Vagina (tissue), 2 donors: Measurements from ENCODE around the gene CRTAC1. TPM values are rescaled to one million over a fixed set of nuclear protein-coding genes. Genes with fewer than 3 reads are reported as not detected.

Source experiments
- DNase-seq, 2 donors: peaks; one replicate each; pipeline ENCODE4 v3.0.0-alpha.2; 2017; ENCODE audit errors: extremely low spot score in 2 of 2
- H3K27ac ChIP-seq: fragments of 200-600 bp; sonication (generic); one replicate; pipeline ENCODE4 v1.5.1; 2019
- H3K27me3 ChIP-seq: fragments of 200-600 bp; sonication (generic); one replicate; pipeline ENCODE4 v1.5.1; 2019
- H3K36me3 ChIP-seq, 2 donors: fragments of 200-600 bp; sonication (generic); one replicate each; pipeline ENCODE4 v1.5.1; 2017 to 2019
- H3K4me1 ChIP-seq: fragments of 200-600 bp; sonication (generic); one replicate; pipeline ENCODE4 v1.5.1; 2019
- H3K4me3 ChIP-seq, 2 donors: fragments of 200-600 bp; sonication (generic); 1 replicate in 1 of 2; 2 replicates in 1 of 2; pipeline ENCODE4 v1.5.1; 2016 to 2019
- H3K9me3 ChIP-seq: fragments of 200-600 bp; sonication (generic); one replicate; pipeline ENCODE4 v1.5.1; 2019
- CTCF ChIP-seq, 3 experiments: fragments of 450-650 bp in 2 of 3; fragments of 200-600 bp in 1 of 3; sonication (generic) in 1 of 3; IDR thresholded peaks; one replicate each; pipeline ENCODE4 v1.5.1; 2017 to 2019; ENCODE audit warnings: antibody characterized with exemption in 3 of 3, mild to moderate bottlenecking in 2 of 3, moderate library complexity in 2 of 3
- POLR2A ChIP-seq, 2 donors: fragments of 450-650 bp; IDR thresholded peaks; one replicate each; pipeline ENCODE4 v1.6.1; 2017; ENCODE audit warnings: antibody characterized with exemption in 2 of 2, mild to moderate bottlenecking in 2 of 2, moderate library complexity in 2 of 2
- POLR2AphosphoS5 ChIP-seq, 2 donors: sonication (generic); formaldehyde crosslinking; IDR thresholded peaks; one replicate each; pipeline ENCODE4 v1.9.0; 2017; ENCODE audit warnings: antibody characterized with exemption in 2 of 2, mild to moderate bottlenecking in 2 of 2, low read depth in 1 of 2; ENCODE audit not compliant: insufficient read depth in 1 of 2
- intact Hi-C: fragments of 100-400 bp; cut with DNase I; formaldehyde crosslinking; loops from one replicate; pipeline ENCODE4 v1.15.1; 2023
- small RNA-seq: library from RNA; depleted of rRNA; stranded (forward); fragments of <200 nt; gene quantifications from one replicate; pipeline ENCODE3, GENCODE V24; 2016
- total RNA-seq: library from RNA; depleted of rRNA; stranded (reverse); fragments of >200 nt; gene quantifications from one replicate; pipeline ENCODE4 v1.2.3, GENCODE V29; 2016

The CRTAC1 gene
- total RNA-seq, 1 donor from 2014 or later: 2.5 TPM

GRCh38 chr10:97820096-97820704, 210.2 kb downstream of the CRTAC1 start:
- DNase-seq: no peak
- TF ChIP-seq POLR2A (IDR thresholded peaks at IDR 0.05) (no peak), CTCF (IDR thresholded peaks at IDR 0.05) (no peak), POLR2AphosphoS5 (IDR thresholded peaks at IDR 0.05; ENCODE audit: insufficient read depth in 1 of 2, low read depth in 1 of 2) (no peak)
- Histone ChIP-seq H3K27ac (no peak overlapping the region), H3K36me3 (no peaks in the 10 kb centered on the region), H3K4me3 (no peak overlapping the region), H3K9me3 (no peaks in the 10 kb centered on the region), H3K4me1 (no peaks in the 10 kb centered on the region), H3K27me3 (no peaks in the 10 kb centered on the region)
- intact Hi-C loops: no loop called here

GRCh38 chr10:97818572-97818971, 211.8 kb downstream of the CRTAC1 start:
- Histone ChIP-seq H3K4me3 (no peak overlapping the region), H3K36me3 (no peaks in the 10 kb centered on the region), H3K9me3 (no peaks in the 10 kb centered on the region), H3K4me1 (no peaks in the 10 kb centered on the region), H3K27me3 (no peaks in the 10 kb centered on the region), H3K27ac (no peak overlapping the region)
- TF ChIP-seq CTCF (IDR thresholded peaks at IDR 0.05) (no peak), POLR2A (IDR thresholded peaks at IDR 0.05) (no peak), POLR2AphosphoS5 (IDR thresholded peaks at IDR 0.05; ENCODE audit: insufficient read depth in 1 of 2, low read depth in 1 of 2) (no peak)
- no peak for DNase-seq
- intact Hi-C loops: no loop called here

GRCh38 chr10:97816609-97817008, 213.8 kb downstream of the CRTAC1 start:
- no peak overlapping the region for H3K27ac ChIP-seq
- no peaks in the 10 kb centered on the region for H3K27me3 ChIP-seq
- no peak for DNase-seq
- TF ChIP-seq CTCF (IDR thresholded peaks at IDR 0.05): no peak
- TF ChIP-seq POLR2AphosphoS5 (IDR thresholded peaks at IDR 0.05; ENCODE audit: insufficient read depth in 1 of 2, low read depth in 1 of 2): no peak
- TF ChIP-seq POLR2A (IDR thresholded peaks at IDR 0.05): no peak
- intact Hi-C loops: no loop called here
- H3K4me1 ChIP-seq: no peaks in the 10 kb centered on the region
- no peaks in the 10 kb centered on the region for H3K9me3 ChIP-seq
- no peaks in the 10 kb centered on the region for H3K36me3 ChIP-seq
- H3K4me3 ChIP-seq: no peak overlapping the region

Small RNAs within 50 kb of the gene (small RNA-seq; reads per million reads assigned to genes)
- gene AL355301.1: not detected

Other genes starting within 250 kb of the CRTAC1 start
- 2.5 TPM for gene GOLGA7B, start 180.8 kb downstream of the CRTAC1 start, total RNA-seq
- 12.3 TPM for gene R3HCC1L, start 104.0 kb upstream of the CRTAC1 start, total RNA-seq
- gene LOXL4, start 237.6 kb upstream of the CRTAC1 start, total RNA-seq: 5.2 TPM